HCT116 (cell line): ENCODE data around the gene SLC6A8. TPM values are rescaled to one million over a fixed set of nuclear protein-coding genes. Genes with fewer than 3 reads are reported as not detected.

Experiments
- ATAC-seq: fragments of 200-7000 bp; cut with Tn5 transposase; 2 replicates; pipeline ENCODE4 v1.9.1; 2020; ENCODE audit warnings: mild to moderate bottlenecking, moderate library complexity
- BruUV-seq: library from RNA; stranded (reverse); fragments of 400-500 nt; replicated peaks from 2 replicates; lab custom pipeline; 2021; lab: Mats Ljungman, UMichigan
- CTCF ChIA-PET: fragments of 300-600 bp; sonication (Branson Sonifier 250); formaldehyde crosslinking; loops from one replicate; lab custom pipeline; 2021; ENCODE audit warnings: antibody characterized with exemption; lab: Charles Lee
- POLR2A ChIA-PET: fragments of 300-600, 350-600 bp; sonication (Branson Sonifier 250); formaldehyde crosslinking; loops from one replicate; lab custom pipeline; 2021; ENCODE audit warnings: antibody characterized with exemption; lab: Charles Lee
- RAD21 ChIA-PET, 2 experiments: fragments of 300-600 bp; sonication (Branson Sonifier 250); formaldehyde crosslinking; loops; one replicate each; lab custom pipeline; 2023; ENCODE audit warnings: low total read pairs in 2 of 2; ENCODE audit not compliant: uncharacterized antibody in 2 of 2, unreplicated experiment in 2 of 2, low non-redundant PET in 1 of 2; lab: Charles Lee
- DNase-seq: peaks from one replicate; pipeline ENCODE4 v3.0.0-alpha.2; 2010; ENCODE audit warnings: low read depth, low spot score
- H2AFZ ChIP-seq: fragments of 200-600 bp; shearing (Covaris generic), sonication (generic); 2 replicates; pipeline ENCODE4 v1.6.1; 2017; ENCODE audit warnings: low read depth, mixed run types, mixed read lengths, antibody characterized with exemption, low read length; ENCODE audit not compliant: poor library complexity, severe bottlenecking
- H3K27ac ChIP-seq: 2 replicates; pipeline ENCODE4 v1.5.1; 2012; ENCODE audit warnings: low read depth, low read length
- H3K27me3 ChIP-seq: fragments of 200-600 bp; sonication (generic); 2 replicates; pipeline ENCODE4 v1.6.1; 2016; ENCODE audit warnings: mixed run types, low read length, mixed read lengths; ENCODE audit not compliant: insufficient read depth
- H3K36me3 ChIP-seq, 2 experiments: fragments of 200-500 bp in 1 of 2; fragments of 200-600 bp in 1 of 2; sonication (Bioruptor generic) in 1 of 2; sonication (generic) in 1 of 2; 2 replicates each; pipeline versions ENCODE4 v1.5.1 to v1.6.1; 2014 to 2016; ENCODE audit warnings: low read length in 2 of 2, inconsistent platforms in 1 of 2, mixed read lengths in 1 of 2, mixed run types in 1 of 2; ENCODE audit not compliant: insufficient read depth in 2 of 2, control insufficient read depth in 1 of 2
- H3K4me1 ChIP-seq, 2 experiments: fragments of 200-600 bp in 1 of 2; sonication (generic) in 1 of 2; 2 replicates each; pipeline versions ENCODE4 v1.5.1 to v1.6.1; 2012 to 2017; ENCODE audit warnings: low read length in 2 of 2, inconsistent platforms in 1 of 2, mild to moderate bottlenecking in 1 of 2, mixed read lengths in 1 of 2, mixed run types in 1 of 2, moderate library complexity in 1 of 2; ENCODE audit not compliant: insufficient read depth in 2 of 2, control insufficient read depth in 1 of 2
- H3K4me2 ChIP-seq: fragments of 200-600 bp; sonication (generic); 2 replicates; pipeline ENCODE4 v1.6.1; 2017; ENCODE audit warnings: mixed run types, low read length, mixed read lengths
- H3K4me3 ChIP-seq, 2 experiments: fragments of 200-600 bp in 1 of 2; sonication (generic) in 1 of 2; replicated peaks in 1 of 2; 2 replicates each; pipeline ENCODE4 v1.5.1; 2011 to 2016; ENCODE audit warnings: low read length in 2 of 2, control low read depth in 1 of 2, low read depth in 1 of 2, mild to moderate bottlenecking in 1 of 2, mixed read lengths in 1 of 2, mixed run types in 1 of 2
- H3K79me2 ChIP-seq: fragments of 200-600 bp; sonication (generic); 2 replicates; pipeline ENCODE4 v1.6.1; 2017; ENCODE audit warnings: mild to moderate bottlenecking, mixed run types, low read length, moderate library complexity, mixed read lengths; ENCODE audit not compliant: insufficient read depth
- H3K9ac ChIP-seq: fragments of 200-600 bp; sonication (generic); 2 replicates; pipeline ENCODE4 v1.6.1; 2016; ENCODE audit warnings: low read length, mixed read lengths
- H3K9me2 ChIP-seq: fragments of 200-600 bp; sonication (generic), shearing (Covaris generic); 2 replicates; pipeline ENCODE4 v1.6.1; 2017; ENCODE audit warnings: mixed run types, mild to moderate bottlenecking, moderate library complexity; ENCODE audit not compliant: insufficient read depth
- H3K9me3 ChIP-seq, 2 experiments: fragments of 200-500 bp in 1 of 2; fragments of 200-600 bp in 1 of 2; sonication (Bioruptor generic) in 1 of 2; sonication (generic) in 1 of 2; 2 replicates each; pipeline ENCODE4 v1.6.1; 2014 to 2017; ENCODE audit warnings: low read length in 2 of 2, mixed read lengths in 2 of 2, inconsistent platforms in 1 of 2, low read depth in 1 of 2, mild to moderate bottlenecking in 1 of 2, mixed run types in 1 of 2, moderate library complexity in 1 of 2; ENCODE audit not compliant: control insufficient read depth in 1 of 2, insufficient read depth in 1 of 2
- H4K20me1 ChIP-seq: fragments of 200-600 bp; sonication (generic), shearing (Covaris generic); 2 replicates; pipeline ENCODE4 v1.6.1; 2017; ENCODE audit warnings: mixed run types, mild to moderate bottlenecking, moderate library complexity; ENCODE audit not compliant: insufficient read depth
- EZH2 ChIP-seq: fragments of 200-600 bp; sonication (generic); IDR thresholded peaks from 2 replicates; pipeline ENCODE4 v1.6.1; 2017; ENCODE audit warnings: antibody characterized with exemption, mixed run types
- EZH2phosphoT487 ChIP-seq: fragments of 200-600 bp; IDR thresholded peaks from 2 replicates; pipeline ENCODE4 v1.6.1; 2018; ENCODE audit warnings: antibody characterized with exemption, borderline replicate concordance
- FOSL1 ChIP-seq: IDR thresholded peaks from 2 replicates; pipeline ENCODE4 v1.6.1; 2012; ENCODE audit warnings: low read depth
- SP1 ChIP-seq: IDR thresholded peaks from 2 replicates; pipeline ENCODE4 v1.6.1; 2012; ENCODE audit warnings: low read depth
- ZFX ChIP-seq: fragments of 450-650 bp; IDR thresholded peaks from 2 replicates; pipeline ENCODE4 v1.6.1; 2017
- ZNF274 ChIP-seq: fragments of 200-500 bp; sonication (Bioruptor generic); IDR thresholded peaks from 2 replicates; pipeline ENCODE4 v1.6.1; 2014; ENCODE audit warnings: mild to moderate bottlenecking, low read depth, low read length, inconsistent platforms
- intact Hi-C: fragments of 100-400 bp; cut with micrococcal nuclease; formaldehyde crosslinking; loops from 2 replicates; pipeline ENCODE4 v1.10.0; 2022
- total RNA-seq: library from RNA; stranded (reverse); gene quantifications from one replicate; pipeline ENCODE4 v1.2.1, GENCODE V29; 2021; ENCODE audit not compliant: unreplicated experiment
- TF ChIP-seq, protein P1 (sequence below): IDR thresholded peaks from 2 replicates; pipeline ENCODE4 v1.6.1; 2012
- TF ChIP-seq, protein P2 (sequence below): IDR thresholded peaks from 2 replicates; pipeline ENCODE4 v1.6.1; 2012
- TF ChIP-seq, protein P3 (sequence below): IDR thresholded peaks from 2 replicates; pipeline ENCODE4 v1.6.1; 2012; ENCODE audit warnings: low read depth

SLC6A8 gene
- total RNA-seq, 1 experiment from 2014 or later: 101 TPM

DNA sequence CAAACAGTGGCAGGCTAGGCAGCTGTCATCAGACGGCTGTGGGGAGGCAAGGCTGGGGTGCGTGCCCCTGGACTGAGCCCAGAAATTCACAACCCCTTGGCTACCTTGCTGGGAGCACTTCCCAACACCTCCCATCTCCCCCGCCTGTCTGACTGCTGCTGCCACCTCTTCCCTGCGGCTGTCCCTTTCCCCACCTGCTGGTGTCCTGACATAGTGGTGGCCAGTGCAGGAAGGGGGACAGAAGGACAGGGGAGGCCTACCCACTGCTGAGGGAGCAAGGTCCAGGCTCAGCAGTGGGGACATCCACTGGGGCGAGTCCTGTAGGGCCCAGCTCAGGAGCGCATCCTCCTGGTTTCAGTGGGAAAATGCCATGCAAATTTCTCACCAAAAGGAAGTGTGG lies 40.4 kb downstream of the SLC6A8 start:
- Histone ChIP-seq H3K4me3 (no peak overlapping the region), H3K27ac (peak overlapping the region; percentile 85; the same call in 1 of the 2 replicates), H3K9me2 (no peaks in the 10 kb centered on the region), H3K4me1 (peaks cover 32 to 44% of the 10 kb centered on the region in 2 experiments), H3K27me3 (no peaks in the 10 kb centered on the region), H2AFZ (no peak overlapping the region), H4K20me1 (no peaks in the 10 kb centered on the region), H3K36me3 (no peaks in the 10 kb centered on the region), H3K4me2 (no peak overlapping the region), H3K9me3 (no peaks in the 10 kb centered on the region), H3K79me2 (peaks cover 9% of the 10 kb centered on the region), H3K9ac (no peak overlapping the region)
- ATAC-seq: no peak
- no peak for DNase-seq
- POLR2A ChIA-PET: no interaction called here
- RAD21 ChIA-PET: no interaction called here
- no TSS peak for BruUV-seq
- intact Hi-C loops: no loop called here
- CTCF ChIA-PET: no interaction called here
- TF ChIP-seq, protein P1, sequence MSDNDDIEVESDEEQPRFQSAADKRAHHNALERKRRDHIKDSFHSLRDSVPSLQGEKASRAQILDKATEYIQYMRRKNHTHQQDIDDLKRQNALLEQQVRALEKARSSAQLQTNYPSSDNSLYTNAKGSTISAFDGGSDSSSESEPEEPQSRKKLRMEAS: no peak
- TF ChIP-seq, protein P2, sequence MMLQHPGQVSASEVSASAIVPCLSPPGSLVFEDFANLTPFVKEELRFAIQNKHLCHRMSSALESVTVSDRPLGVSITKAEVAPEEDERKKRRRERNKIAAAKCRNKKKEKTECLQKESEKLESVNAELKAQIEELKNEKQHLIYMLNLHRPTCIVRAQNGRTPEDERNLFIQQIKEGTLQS: no peak
- TF ChIP-seq ZNF274 (no peak), ZFX (no peak), FOSL1 (no peak), SP1 (no peak), EZH2phosphoT487 (no peak), EZH2 (no peak)
- TF ChIP-seq, protein P3, sequence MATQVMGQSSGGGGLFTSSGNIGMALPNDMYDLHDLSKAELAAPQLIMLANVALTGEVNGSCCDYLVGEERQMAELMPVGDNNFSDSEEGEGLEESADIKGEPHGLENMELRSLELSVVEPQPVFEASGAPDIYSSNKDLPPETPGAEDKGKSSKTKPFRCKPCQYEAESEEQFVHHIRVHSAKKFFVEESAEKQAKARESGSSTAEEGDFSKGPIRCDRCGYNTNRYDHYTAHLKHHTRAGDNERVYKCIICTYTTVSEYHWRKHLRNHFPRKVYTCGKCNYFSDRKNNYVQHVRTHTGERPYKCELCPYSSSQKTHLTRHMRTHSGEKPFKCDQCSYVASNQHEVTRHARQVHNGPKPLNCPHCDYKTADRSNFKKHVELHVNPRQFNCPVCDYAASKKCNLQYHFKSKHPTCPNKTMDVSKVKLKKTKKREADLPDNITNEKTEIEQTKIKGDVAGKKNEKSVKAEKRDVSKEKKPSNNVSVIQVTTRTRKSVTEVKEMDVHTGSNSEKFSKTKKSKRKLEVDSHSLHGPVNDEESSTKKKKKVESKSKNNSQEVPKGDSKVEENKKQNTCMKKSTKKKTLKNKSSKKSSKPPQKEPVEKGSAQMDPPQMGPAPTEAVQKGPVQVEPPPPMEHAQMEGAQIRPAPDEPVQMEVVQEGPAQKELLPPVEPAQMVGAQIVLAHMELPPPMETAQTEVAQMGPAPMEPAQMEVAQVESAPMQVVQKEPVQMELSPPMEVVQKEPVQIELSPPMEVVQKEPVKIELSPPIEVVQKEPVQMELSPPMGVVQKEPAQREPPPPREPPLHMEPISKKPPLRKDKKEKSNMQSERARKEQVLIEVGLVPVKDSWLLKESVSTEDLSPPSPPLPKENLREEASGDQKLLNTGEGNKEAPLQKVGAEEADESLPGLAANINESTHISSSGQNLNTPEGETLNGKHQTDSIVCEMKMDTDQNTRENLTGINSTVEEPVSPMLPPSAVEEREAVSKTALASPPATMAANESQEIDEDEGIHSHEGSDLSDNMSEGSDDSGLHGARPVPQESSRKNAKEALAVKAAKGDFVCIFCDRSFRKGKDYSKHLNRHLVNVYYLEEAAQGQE: no peak
